Activated naive CD8-positive, alpha-beta T cell treated with anti-CD3 and anti-CD28 coated beads, Interleukin-2, amount 10 ng/mL, durations not matched to agents 7 days and 5 days (primary cell): ENCODE measurements around the gene CYP2J2. TPM values are rescaled to one million over a fixed set of nuclear protein-coding genes. Genes with fewer than 3 reads are reported as not detected.
"Not testable (repeated sequence)": the region's sequence is repeated elsewhere in the genome, so short reads cannot be mapped to it uniquely, and the experiment has no call there.

ENCODE experiments used
- ATAC-seq: fragments of 150-1000 bp; cut with Tn5 transposase; one replicate; pipeline ENCODE4 v1.10.0; 2021; ENCODE audit warnings: low read depth, moderate library complexity
- POLR2A ChIA-PET: fragments of 350-600 bp; sonication (Branson Sonifier 250); formaldehyde crosslinking; loops from one replicate; lab custom pipeline; 2021; ENCODE audit warnings: antibody characterized with exemption; lab: Charles Lee
- DNase-seq: peaks from one replicate; pipeline ENCODE4 v3.0.0; 2021
- H3K27ac Mint-ChIP-seq: one replicate; pipeline ENCODE4 v1.8.0; 2022; ENCODE audit warnings: mild to moderate bottlenecking, mixed read lengths
- H3K27me3 Mint-ChIP-seq: one replicate; pipeline ENCODE4 v1.8.0; 2022; ENCODE audit warnings: mild to moderate bottlenecking, moderate library complexity, mixed read lengths
- H3K36me3 Mint-ChIP-seq: one replicate; pipeline ENCODE4 v1.8.0; 2021; ENCODE audit warnings: mild to moderate bottlenecking, mixed read lengths
- H3K4me1 Mint-ChIP-seq: one replicate; pipeline ENCODE4 v1.8.0; 2021; ENCODE audit warnings: mixed read lengths
- H3K4me3 Mint-ChIP-seq: one replicate; pipeline ENCODE4 v1.8.0; 2022; ENCODE audit warnings: mild to moderate bottlenecking, moderate library complexity, mixed read lengths
- H3K9me3 Mint-ChIP-seq: one replicate; pipeline ENCODE4 v1.8.0; 2021; ENCODE audit warnings: mixed read lengths
- total RNA-seq, 2 experiments: library from RNA; stranded (reverse); gene quantifications; one replicate each; pipeline ENCODE4 v1.2.3, GENCODE V29; 2021

Gene CYP2J2
- total RNA-seq, 2 experiments from 2014 or later, result 2.9 to 3.6 TPM

- H3K36me3 Mint-ChIP-seq, result peaks cover 5% of the 10 kb centered on the region
- peaks cover 6% of the 10 kb centered on the region for H3K9me3 Mint-ChIP-seq
- no peaks in the 10 kb centered on the region for H3K27me3 Mint-ChIP-seq
- POLR2A ChIA-PET, result no interaction called here
- H3K4me3 Mint-ChIP-seq, result no peak overlapping the region
- peaks cover 4% of the 10 kb centered on the region for H3K4me1 Mint-ChIP-seq
- no peak overlapping the region for H3K27ac Mint-ChIP-seq
- DNase-seq, result no peak
- no peak for ATAC-seq
Observed at GRCh38 chr1:59877108-59877682, 49.4 kb downstream of the CYP2J2 start.

DNA sequence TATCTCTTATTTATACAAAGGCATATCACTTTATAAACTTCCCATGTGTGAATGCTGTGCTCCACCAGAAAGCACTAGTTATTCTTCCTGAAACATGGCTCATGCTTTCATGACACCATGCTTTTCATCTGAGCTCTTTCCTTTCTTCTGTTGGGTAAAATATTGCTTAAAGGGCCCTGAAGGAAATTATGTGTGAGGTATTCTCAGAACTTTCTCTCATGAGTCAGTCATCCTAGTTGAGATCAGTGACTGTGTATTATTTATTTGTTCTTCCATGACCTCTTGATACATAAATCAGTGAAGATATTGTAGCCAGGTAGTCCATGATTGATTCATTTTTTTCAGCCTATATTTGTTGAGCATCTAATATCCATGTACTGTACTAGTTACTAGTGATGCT, 54.8 kb downstream of the CYP2J2 start:
- Mint-ChIP-seq H3K36me3 (peaks cover 10% of the 10 kb centered on the region), H3K27ac (no peak overlapping the region), H3K9me3 (no peaks in the 10 kb centered on the region), H3K4me1 (no peaks in the 10 kb centered on the region), H3K4me3 (no peak overlapping the region), H3K27me3 (no peaks in the 10 kb centered on the region)
- DNase-seq (no peak), ATAC-seq (no peak)
- POLR2A ChIA-PET, result no interaction called here

- H3K9me3 Mint-ChIP-seq, result no peaks in the 10 kb centered on the region
- H3K4me3 Mint-ChIP-seq, result no peak overlapping the region
- no peak for DNase-seq
- POLR2A ChIA-PET, result no interaction called here
- ATAC-seq, result no peak
- peaks cover 5% of the 10 kb centered on the region for H3K36me3 Mint-ChIP-seq
- no peaks in the 10 kb centered on the region for H3K27me3 Mint-ChIP-seq
- no peak overlapping the region for H3K27ac Mint-ChIP-seq
- no peaks in the 10 kb centered on the region for H3K4me1 Mint-ChIP-seq
Observed at GRCh38 chr1:59866462-59866861, 60.1 kb downstream of the CYP2J2 start.

DNA sequence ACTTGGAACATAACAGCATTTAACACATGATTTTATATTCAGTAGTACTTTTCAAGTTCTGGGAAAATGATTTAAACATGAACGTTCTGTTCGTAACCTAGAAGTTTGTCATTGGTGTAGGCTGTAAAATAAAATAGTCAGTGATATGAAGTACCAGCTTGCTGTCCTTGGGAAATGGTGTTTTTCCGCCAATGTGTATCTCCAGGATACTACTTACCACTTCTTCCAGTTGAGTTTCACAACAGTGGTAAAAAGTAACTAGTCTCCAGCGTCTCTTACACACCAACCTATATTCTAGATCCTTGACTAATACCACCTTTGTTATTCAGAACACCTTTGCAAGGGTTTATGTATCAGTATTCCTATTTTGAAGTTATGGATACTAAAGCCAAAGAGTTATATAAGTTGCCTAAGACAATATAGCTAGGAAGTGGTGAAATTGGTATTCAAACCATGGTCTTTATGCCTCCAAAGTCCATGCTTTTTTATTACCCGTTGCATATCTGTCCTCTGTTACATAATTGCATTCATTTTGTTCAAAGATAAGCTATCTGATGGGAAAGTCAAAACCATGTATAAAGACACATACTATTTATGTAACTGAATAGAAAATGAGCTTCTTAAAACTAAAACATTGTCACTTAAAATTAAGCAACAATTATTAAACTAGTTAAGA, 68.8 kb downstream of the CYP2J2 start:
- Mint-ChIP-seq H3K4me1 (no peaks in the 10 kb centered on the region), H3K27me3 (no peaks in the 10 kb centered on the region), H3K36me3 (peaks cover 6% of the 10 kb centered on the region), H3K4me3 (no peak overlapping the region), H3K9me3 (peaks cover 3% of the 10 kb centered on the region), H3K27ac (no peak overlapping the region)
- POLR2A ChIA-PET, result no interaction called here
- ATAC-seq, result no peak
- DNase-seq, result no peak

DNA sequence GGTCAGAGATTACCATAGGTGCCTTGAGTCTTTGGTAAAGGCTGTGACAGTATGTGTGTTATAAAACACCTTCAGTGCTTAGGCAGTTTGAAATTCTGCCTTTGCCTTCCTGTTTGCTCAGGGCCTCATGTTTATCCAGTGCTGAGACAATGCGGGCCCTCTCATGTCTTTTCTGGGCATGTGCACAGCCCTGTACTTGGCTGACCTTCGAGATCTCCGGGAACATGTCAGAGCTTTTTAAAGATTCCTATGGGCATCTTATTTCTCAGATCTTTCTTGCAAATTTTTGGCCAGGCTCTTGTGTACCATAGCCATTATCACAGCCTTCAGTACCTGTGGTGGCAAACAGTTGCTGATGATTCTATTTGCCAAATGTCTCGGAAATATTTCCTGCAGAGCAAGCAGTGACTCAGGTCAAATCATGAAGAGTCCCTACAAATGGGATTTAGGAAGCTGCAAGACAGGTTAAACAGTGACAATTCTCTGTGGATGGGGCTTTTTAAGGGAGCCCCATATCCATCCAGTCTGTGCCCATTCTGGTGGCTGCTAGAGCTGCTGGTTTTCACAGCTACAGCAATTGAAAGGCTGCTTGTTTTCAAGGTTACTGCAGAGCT, 69.7 kb downstream of the CYP2J2 start:
- POLR2A ChIA-PET, result no interaction called here
- no peak for DNase-seq
- peaks cover 6% of the 10 kb centered on the region for H3K36me3 Mint-ChIP-seq
- H3K4me1 Mint-ChIP-seq, result no peaks in the 10 kb centered on the region
- ATAC-seq, result no peak
- H3K27ac Mint-ChIP-seq, result no peak overlapping the region
- peaks cover 3% of the 10 kb centered on the region for H3K9me3 Mint-ChIP-seq
- H3K4me3 Mint-ChIP-seq, result no peak overlapping the region
- H3K27me3 Mint-ChIP-seq, result no peaks in the 10 kb centered on the region

DNA sequence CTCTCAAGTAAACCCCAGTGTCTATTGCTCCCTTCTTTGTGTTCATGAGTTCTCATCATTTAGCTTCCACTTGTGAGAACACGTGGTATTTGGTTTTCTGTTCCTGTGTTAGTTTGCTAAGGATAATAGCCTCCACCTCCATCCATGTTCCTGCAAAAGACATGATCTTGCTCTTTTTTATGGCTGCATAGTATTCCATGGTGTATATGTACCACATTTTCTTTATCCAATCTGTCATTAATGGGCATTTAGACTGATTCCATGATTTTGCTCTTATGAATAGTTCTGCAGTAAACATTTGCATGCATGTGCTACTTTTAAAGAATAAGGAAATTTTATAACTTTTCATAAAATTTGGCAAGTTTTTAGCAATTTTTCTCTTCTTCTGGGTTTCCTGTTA, 71.3 kb downstream of the CYP2J2 start:
- H3K4me1 Mint-ChIP-seq, H3K9me3 Mint-ChIP-seq, ATAC-seq, H3K27me3 Mint-ChIP-seq, H3K36me3 Mint-ChIP-seq, POLR2A ChIA-PET, H3K4me3 Mint-ChIP-seq, H3K27ac Mint-ChIP-seq, DNase-seq: not testable (repeated sequence)

- ATAC-seq, result no peak
- no peak for DNase-seq
- Mint-ChIP-seq H3K27me3 (no peaks in the 10 kb centered on the region), H3K9me3 (peaks cover 3% of the 10 kb centered on the region), H3K27ac (no peak overlapping the region), H3K36me3 (peaks cover 11% of the 10 kb centered on the region), H3K4me3 (no peak overlapping the region), H3K4me1 (no peaks in the 10 kb centered on the region)
- POLR2A ChIA-PET, result no interaction called here
Observed at GRCh38 chr1:59852117-59852516, 74.5 kb downstream of the CYP2J2 start.

DNA sequence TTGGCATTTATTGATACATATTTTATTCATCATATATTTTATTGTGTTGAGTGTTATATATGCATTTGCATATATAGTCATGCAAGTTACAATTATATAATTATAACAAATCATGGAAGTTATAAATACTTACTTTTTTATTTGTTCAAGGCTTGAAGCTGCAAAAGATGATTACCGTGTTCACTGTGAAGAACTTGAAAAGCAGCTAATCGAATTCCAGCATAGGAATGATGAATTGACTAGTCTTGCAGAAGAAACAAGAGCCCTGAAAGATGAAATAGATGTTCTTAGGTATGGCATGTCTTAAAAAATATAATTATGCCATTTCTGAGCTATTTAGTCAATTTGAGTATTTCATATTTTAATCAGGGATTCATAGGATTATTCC, 79.7 kb downstream of the CYP2J2 start:
- H3K36me3 Mint-ChIP-seq, result peaks cover 11% of the 10 kb centered on the region
- POLR2A ChIA-PET, result no interaction called here
- H3K4me3 Mint-ChIP-seq, result no peak overlapping the region
- ATAC-seq (no peak), DNase-seq (no peak)
- no peaks in the 10 kb centered on the region for H3K4me1 Mint-ChIP-seq
- H3K27me3 Mint-ChIP-seq, result no peaks in the 10 kb centered on the region
- H3K27ac Mint-ChIP-seq, result no peak overlapping the region
- no peaks in the 10 kb centered on the region for H3K9me3 Mint-ChIP-seq

- no peak overlapping the region for H3K27ac Mint-ChIP-seq
- H3K4me3 Mint-ChIP-seq, result no peak overlapping the region
- ATAC-seq (no peak), DNase-seq (no peak)
- peaks cover 9% of the 10 kb centered on the region for H3K36me3 Mint-ChIP-seq
- no peaks in the 10 kb centered on the region for H3K27me3 Mint-ChIP-seq
- H3K9me3 Mint-ChIP-seq, result no peaks in the 10 kb centered on the region
- H3K4me1 Mint-ChIP-seq, result no peaks in the 10 kb centered on the region
- POLR2A ChIA-PET, result no interaction called here
Observed at GRCh38 chr1:59846209-59846894, 80.2 kb downstream of the CYP2J2 start.

DNA sequence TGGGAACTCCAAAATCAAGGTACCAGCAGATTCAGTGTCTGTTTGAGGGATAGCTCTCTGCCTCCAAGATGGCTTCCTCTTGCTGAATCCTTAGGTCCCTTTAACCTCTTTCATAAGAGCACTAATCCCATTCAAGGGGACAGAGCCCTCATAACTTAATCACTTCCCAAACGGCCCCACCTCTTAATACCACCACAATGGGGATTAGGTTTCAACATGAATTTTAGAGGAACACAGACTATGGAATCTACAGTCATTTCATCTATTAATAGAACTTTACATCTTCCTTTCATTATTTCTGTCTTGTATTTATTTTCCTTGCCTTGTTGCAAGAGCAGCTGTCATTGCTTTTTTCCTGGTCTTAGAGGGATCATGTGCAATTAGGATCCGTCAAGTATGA, 81.5 kb downstream of the CYP2J2 start:
- H3K27me3 Mint-ChIP-seq, result no peaks in the 10 kb centered on the region
- no peak overlapping the region for H3K4me3 Mint-ChIP-seq
- no peak for ATAC-seq
- peaks cover 5% of the 10 kb centered on the region for H3K36me3 Mint-ChIP-seq
- no peak for DNase-seq
- H3K4me1 Mint-ChIP-seq, result no peaks in the 10 kb centered on the region
- POLR2A ChIA-PET, result no interaction called here
- no peak overlapping the region for H3K27ac Mint-ChIP-seq
- no peaks in the 10 kb centered on the region for H3K9me3 Mint-ChIP-seq

Other genes starting within 250 kb of the CYP2J2 start
- gene HOOK1, start 111.8 kb downstream of the CYP2J2 start, total RNA-seq, result 10 to 100 TPM in 1 of 2 experiments, 1 to 10 TPM in 1; 8.6 to 11.1 TPM
- not detected for gene C1orf87, start 147.0 kb upstream of the CYP2J2 start, total RNA-seq